ENCODE measurements around the gene ZAR1L. TPM values are rescaled to one million over a fixed set of nuclear protein-coding genes. Genes with fewer than 3 reads are reported as not detected.
"Not testable (repeated sequence)": the region's sequence is repeated elsewhere in the genome, so short reads cannot be mapped to it uniquely, and the experiment has no call there.

The ZAR1L gene
- not detected for total RNA-seq
- total RNA-seq, result 0.23 to 2.1 reads per million in 2 donors

DNA sequence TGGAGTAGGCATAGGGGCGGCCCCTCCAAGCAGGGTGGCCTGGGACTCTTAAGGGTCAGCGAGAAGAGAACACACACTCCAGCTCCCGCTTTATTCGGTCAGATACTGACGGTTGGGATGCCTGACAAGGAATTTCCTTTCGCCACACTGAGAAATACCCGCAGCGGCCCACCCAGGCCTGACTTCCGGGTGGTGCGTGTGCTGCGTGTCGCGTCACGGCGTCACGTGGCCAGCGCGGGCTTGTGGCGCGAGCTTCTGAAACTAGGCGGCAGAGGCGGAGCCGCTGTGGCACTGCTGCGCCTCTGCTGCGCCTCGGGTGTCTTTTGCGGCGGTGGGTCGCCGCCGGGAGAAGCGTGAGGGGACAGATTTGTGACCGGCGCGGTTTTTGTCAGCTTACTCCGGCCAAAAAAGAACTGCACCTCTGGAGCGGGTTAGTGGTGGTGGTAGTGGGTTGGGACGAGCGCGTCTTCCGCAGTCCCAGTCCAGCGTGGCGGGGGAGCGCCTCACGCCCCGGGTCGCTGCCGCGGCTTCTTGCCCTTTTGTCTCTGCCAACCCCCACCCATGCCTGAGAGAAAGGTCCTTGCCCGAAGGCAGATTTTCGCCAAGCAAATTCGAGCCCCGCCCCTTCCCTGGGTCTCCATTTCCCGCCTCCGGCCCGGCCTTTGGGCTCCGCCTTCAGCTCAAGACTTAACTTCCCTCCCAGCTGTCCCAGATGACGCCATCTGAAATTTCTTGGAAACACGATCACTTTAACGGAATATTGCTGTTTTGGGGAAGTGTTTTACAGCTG, at the start of gene ZAR1L, which contains the start of gene BRCA2:
Gene ZAR1L (minus strand): TSS at position 126 of the 790 bp plus-strand sequence. CDS start 3,438 bp downstream, outside the sequence.
Gene BRCA2 (plus strand): TSS at position 271 of the 790 bp plus-strand sequence. CDS start 953 bp downstream, outside the sequence.
- Mint-ChIP-seq H3K36me3 (ENCODE audit: low read depth) (no peaks in the 10 kb centered on the region), H3K4me1 (peaks cover 8% of the 10 kb centered on the region), H3K27me3 (no peaks in the 10 kb centered on the region), H3K27ac (peak within 1 kb of the TSS; percentile 98), H3K4me3 (peak within 1 kb of the TSS; percentile 95)
- H3K9me3 ChIP-seq (ENCODE audit: control insufficient read depth, low read length, poor library complexity, severe bottlenecking), result no peaks in the 10 kb centered on the region
- peak; percentile 97 for ATAC-seq
- peak; percentile 78 to 80 (median 80) for DNase-seq

- no peak overlapping the region for H3K27ac Mint-ChIP-seq
- no peaks in the 10 kb centered on the region for H3K36me3 Mint-ChIP-seq (ENCODE audit: low read depth)
- ATAC-seq (no peak), DNase-seq (no peak)
- H3K4me1 Mint-ChIP-seq, result peaks cover 3% of the 10 kb centered on the region
- no peaks in the 10 kb centered on the region for H3K9me3 ChIP-seq (ENCODE audit: control insufficient read depth, low read length, poor library complexity, severe bottlenecking)
- H3K27me3 Mint-ChIP-seq, result no peaks in the 10 kb centered on the region
- H3K4me3 Mint-ChIP-seq, result no peak overlapping the region
These were observed 47.4 kb upstream of the ZAR1L start for GRCh38 chr13:32362574-32362973.

- H3K36me3 Mint-ChIP-seq (ENCODE audit: low read depth); H3K27ac Mint-ChIP-seq; H3K9me3 ChIP-seq (ENCODE audit: control insufficient read depth, low read length, poor library complexity, severe bottlenecking); DNase-seq; H3K27me3 Mint-ChIP-seq; H3K4me1 Mint-ChIP-seq; H3K4me3 Mint-ChIP-seq; ATAC-seq: not testable (repeated sequence)
These were observed 40.8 kb upstream of the ZAR1L start for GRCh38 chr13:32355935-32356334.

DNA sequence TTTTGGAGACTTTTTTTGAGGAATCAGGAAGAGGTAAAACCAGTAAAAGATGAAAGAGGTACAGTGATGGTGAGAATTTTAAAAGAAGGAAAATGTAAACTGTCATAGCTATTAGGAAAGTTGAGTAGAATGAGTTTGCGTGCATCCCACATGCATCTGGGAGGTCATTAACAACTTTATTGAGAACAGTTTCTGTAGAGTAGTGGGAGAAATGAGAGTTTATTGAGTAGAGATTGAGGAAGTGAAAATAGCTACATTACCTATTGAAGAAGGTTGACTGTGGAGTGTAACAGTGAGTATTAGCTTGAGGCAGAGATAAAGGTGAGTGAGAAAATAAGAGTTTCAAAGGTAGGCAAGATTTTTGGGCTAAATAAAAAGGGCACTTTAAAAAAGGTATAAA, 38.9 kb upstream of the ZAR1L start:
- Mint-ChIP-seq H3K27me3 (no peaks in the 10 kb centered on the region), H3K4me3 (no peak overlapping the region), H3K36me3 (ENCODE audit: low read depth) (no peaks in the 10 kb centered on the region), H3K27ac (no peak overlapping the region), H3K4me1 (no peaks in the 10 kb centered on the region)
- DNase-seq (no peak), ATAC-seq (no peak)
- H3K9me3 ChIP-seq (ENCODE audit: control insufficient read depth, low read length, poor library complexity, severe bottlenecking), result no peaks in the 10 kb centered on the region

- H3K4me3 Mint-ChIP-seq; ATAC-seq; H3K36me3 Mint-ChIP-seq (ENCODE audit: low read depth); DNase-seq; H3K4me1 Mint-ChIP-seq; H3K27me3 Mint-ChIP-seq; H3K9me3 ChIP-seq (ENCODE audit: control insufficient read depth, low read length, poor library complexity, severe bottlenecking): not testable (repeated sequence)
- H3K27ac Mint-ChIP-seq, result peak overlapping the region; percentile 32
These were observed 35.8 kb upstream of the ZAR1L start for GRCh38 chr13:32350839-32351441.

- Mint-ChIP-seq H3K4me3 (no peak overlapping the region), H3K4me1 (no peaks in the 10 kb centered on the region), H3K27me3 (no peaks in the 10 kb centered on the region), H3K36me3 (ENCODE audit: low read depth) (no peaks in the 10 kb centered on the region), H3K27ac (no peak overlapping the region)
- ATAC-seq (no peak), DNase-seq (no peak)
- H3K9me3 ChIP-seq (ENCODE audit: control insufficient read depth, low read length, poor library complexity, severe bottlenecking), result no peaks in the 10 kb centered on the region
These were observed 32.5 kb upstream of the ZAR1L start for GRCh38 chr13:32347651-32348050.

DNA sequence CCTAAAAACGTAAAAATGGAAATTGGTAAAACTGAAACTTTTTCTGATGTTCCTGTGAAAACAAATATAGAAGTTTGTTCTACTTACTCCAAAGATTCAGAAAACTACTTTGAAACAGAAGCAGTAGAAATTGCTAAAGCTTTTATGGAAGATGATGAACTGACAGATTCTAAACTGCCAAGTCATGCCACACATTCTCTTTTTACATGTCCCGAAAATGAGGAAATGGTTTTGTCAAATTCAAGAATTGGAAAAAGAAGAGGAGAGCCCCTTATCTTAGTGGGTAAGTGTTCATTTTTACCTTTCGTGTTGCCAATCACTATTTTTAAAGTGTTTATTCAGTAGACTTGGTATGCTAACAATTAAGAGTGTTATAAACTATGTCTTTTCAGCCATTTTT, 25.8 kb upstream of the ZAR1L start:
- no peaks in the 10 kb centered on the region for H3K27me3 Mint-ChIP-seq
- H3K27ac Mint-ChIP-seq, result no peak overlapping the region
- DNase-seq (no peak), ATAC-seq (no peak)
- no peaks in the 10 kb centered on the region for H3K36me3 Mint-ChIP-seq (ENCODE audit: low read depth)
- no peaks in the 10 kb centered on the region for H3K9me3 ChIP-seq (ENCODE audit: control insufficient read depth, low read length, poor library complexity, severe bottlenecking)
- H3K4me1 Mint-ChIP-seq, result no peaks in the 10 kb centered on the region
- H3K4me3 Mint-ChIP-seq, result no peak overlapping the region

DNA sequence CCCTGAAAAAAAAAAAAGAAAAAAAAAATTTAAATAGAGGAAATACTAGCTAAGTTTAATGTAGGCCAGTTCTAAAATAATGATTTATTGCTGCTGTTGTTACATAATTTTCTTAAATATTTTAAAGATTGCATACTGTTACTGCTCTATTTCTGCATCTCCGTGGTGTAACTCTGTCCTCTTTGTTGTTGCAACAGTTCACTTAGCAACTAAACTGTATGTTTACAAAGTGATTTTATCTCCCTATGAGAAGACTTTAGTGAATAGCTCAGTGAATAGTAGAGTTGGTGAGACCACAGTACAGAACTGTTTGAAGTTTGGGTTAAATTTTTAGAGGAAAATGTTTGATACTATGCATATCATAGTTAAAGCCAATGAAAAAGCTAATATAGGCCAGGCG, 19.5 kb upstream of the ZAR1L start:
- Mint-ChIP-seq H3K4me3 (no peak overlapping the region), H3K36me3 (ENCODE audit: low read depth) (peaks cover 2% of the 10 kb centered on the region), H3K4me1 (no peaks in the 10 kb centered on the region), H3K27ac (no peak overlapping the region), H3K27me3 (no peaks in the 10 kb centered on the region)
- DNase-seq (no peak), ATAC-seq (no peak)
- H3K9me3 ChIP-seq (ENCODE audit: control insufficient read depth, low read length, poor library complexity, severe bottlenecking), result no peaks in the 10 kb centered on the region

- H3K27me3 Mint-ChIP-seq, result no peaks in the 10 kb centered on the region
- DNase-seq (no peak), ATAC-seq (no peak)
- no peak overlapping the region for H3K4me3 Mint-ChIP-seq
- no peak overlapping the region for H3K27ac Mint-ChIP-seq
- peaks cover 2% of the 10 kb centered on the region for H3K36me3 Mint-ChIP-seq (ENCODE audit: low read depth)
- H3K9me3 ChIP-seq (ENCODE audit: control insufficient read depth, low read length, poor library complexity, severe bottlenecking), result no peaks in the 10 kb centered on the region
- H3K4me1 Mint-ChIP-seq, result no peaks in the 10 kb centered on the region
These were observed 15.3 kb upstream of the ZAR1L start for GRCh38 chr13:32330441-32330840.

DNA sequence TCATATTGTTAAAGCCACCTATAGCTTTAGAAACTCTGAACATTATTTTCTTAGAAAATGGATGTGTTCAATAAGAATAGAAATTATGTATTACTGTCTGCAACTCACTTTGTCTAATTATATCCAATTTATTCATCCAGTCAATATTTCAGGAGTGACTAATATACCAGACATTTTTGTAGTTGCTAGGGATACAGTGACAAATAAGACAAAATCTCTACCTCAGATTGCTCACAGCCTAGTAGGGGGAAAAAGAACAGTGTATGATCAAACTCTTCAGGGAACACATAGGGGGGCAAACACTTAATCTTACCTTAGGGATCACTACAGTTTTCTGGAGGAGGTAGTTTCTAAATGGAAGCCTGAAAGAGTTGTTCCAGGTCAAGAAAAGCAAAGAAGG, 8.7 kb upstream of the ZAR1L start:
- Mint-ChIP-seq H3K4me1 (peaks cover 8% of the 10 kb centered on the region), H3K4me3 (no peak overlapping the region), H3K27me3 (no peaks in the 10 kb centered on the region), H3K27ac (no peak overlapping the region), H3K36me3 (ENCODE audit: low read depth) (no peaks in the 10 kb centered on the region)
- ATAC-seq (no peak), DNase-seq (no peak)
- H3K9me3 ChIP-seq (ENCODE audit: control insufficient read depth, low read length, poor library complexity, severe bottlenecking), result no peaks in the 10 kb centered on the region

DNA sequence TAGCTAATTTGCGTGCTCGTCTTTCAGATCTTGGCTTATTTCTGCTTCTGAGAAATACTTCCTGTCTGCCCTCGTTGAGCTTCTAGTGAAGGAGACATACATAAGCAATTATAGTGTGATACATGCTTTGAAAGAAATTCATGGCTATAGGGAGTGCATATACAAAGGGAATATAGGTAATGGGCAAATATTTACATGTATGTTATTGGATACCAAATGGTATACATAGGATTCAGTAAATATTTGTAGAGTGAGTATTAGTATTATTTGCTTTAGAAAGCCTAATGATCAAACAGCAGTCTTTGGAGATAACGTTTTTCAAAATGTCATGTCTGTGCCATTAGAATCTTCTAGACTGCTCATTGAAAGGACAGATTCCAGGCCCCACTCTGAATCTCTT, 5.4 kb upstream of the ZAR1L start:
- no peak for ATAC-seq
- Mint-ChIP-seq H3K27ac (peak overlapping the region; percentile 32), H3K4me1 (peaks cover 8% of the 10 kb centered on the region), H3K4me3 (no peak overlapping the region), H3K27me3 (no peaks in the 10 kb centered on the region), H3K36me3 (ENCODE audit: low read depth) (no peaks in the 10 kb centered on the region)
- DNase-seq, result no peak
- no peaks in the 10 kb centered on the region for H3K9me3 ChIP-seq (ENCODE audit: control insufficient read depth, low read length, poor library complexity, severe bottlenecking)

GRCh38 chr13:32317716-32318465, 2.7 kb upstream of the ZAR1L start:
- Mint-ChIP-seq H3K4me1 (peaks cover 12% of the 10 kb centered on the region), H3K4me3 (no peak overlapping the region), H3K27me3 (no peaks in the 10 kb centered on the region), H3K27ac (no peak overlapping the region), H3K36me3 (ENCODE audit: low read depth) (no peaks in the 10 kb centered on the region)
- H3K9me3 ChIP-seq (ENCODE audit: control insufficient read depth, low read length, poor library complexity, severe bottlenecking), result no peaks in the 10 kb centered on the region
- DNase-seq, result no peak
- ATAC-seq, result no peak

DNA sequence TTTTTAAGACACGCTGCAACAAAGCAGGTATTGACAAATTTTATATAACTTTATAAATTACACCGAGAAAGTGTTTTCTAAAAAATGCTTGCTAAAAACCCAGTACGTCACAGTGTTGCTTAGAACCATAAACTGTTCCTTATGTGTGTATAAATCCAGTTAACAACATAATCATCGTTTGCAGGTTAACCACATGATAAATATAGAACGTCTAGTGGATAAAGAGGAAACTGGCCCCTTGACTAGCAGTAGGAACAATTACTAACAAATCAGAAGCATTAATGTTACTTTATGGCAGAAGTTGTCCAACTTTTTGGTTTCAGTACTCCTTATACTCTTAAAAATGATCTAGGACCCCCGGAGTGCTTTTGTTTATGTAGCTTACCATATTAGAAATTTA, 1.3 kb upstream of the ZAR1L start:
- Mint-ChIP-seq H3K4me1 (peaks cover 9% of the 10 kb centered on the region), H3K27ac (no peak overlapping the region), H3K4me3 (peak overlapping the region; percentile 43), H3K36me3 (ENCODE audit: low read depth) (no peaks in the 10 kb centered on the region), H3K27me3 (no peaks in the 10 kb centered on the region)
- ATAC-seq, result no peak
- no peaks in the 10 kb centered on the region for H3K9me3 ChIP-seq (ENCODE audit: control insufficient read depth, low read length, poor library complexity, severe bottlenecking)
- no peak for DNase-seq
